GM18868 (cell line): ENCODE results near the gene PARP1.

Source experiments
- ATAC-seq: cut with Tn5 transposase; IDR thresholded peaks from one replicate; pipeline ENCODE4 v1.9.1; 2021; ENCODE audit warnings: mild to moderate bottlenecking, moderate library complexity; ENCODE audit not compliant: unreplicated experiment

PARP1 gene

GRCh38 chr1:226381226-226381998 lies 26.5 kb downstream of the PARP1 start:
- ATAC-seq: no peak

DNA sequence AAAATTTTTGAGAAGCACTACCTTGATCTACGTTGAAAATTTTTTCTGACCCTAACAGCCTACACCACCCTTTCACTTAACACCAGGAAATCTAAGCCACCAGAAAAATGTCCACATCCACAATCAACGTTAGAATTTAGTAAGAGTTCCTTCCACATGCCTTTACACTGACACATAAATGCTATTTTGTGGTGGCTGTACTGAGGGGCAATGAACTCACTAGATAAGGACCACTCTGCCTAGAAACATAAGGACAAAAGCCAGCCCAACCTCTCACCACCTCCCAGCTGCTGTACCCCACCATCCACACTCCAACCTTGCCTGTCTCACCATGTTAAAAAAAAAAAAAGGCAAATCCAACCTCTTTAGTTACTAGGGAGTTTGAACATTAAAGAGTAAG lies 29.8 kb downstream of the PARP1 start:
- no peak for ATAC-seq

GRCh38 chr1:226376300-226376699 lies 31.6 kb downstream of the PARP1 start:
- no peak for ATAC-seq

DNA sequence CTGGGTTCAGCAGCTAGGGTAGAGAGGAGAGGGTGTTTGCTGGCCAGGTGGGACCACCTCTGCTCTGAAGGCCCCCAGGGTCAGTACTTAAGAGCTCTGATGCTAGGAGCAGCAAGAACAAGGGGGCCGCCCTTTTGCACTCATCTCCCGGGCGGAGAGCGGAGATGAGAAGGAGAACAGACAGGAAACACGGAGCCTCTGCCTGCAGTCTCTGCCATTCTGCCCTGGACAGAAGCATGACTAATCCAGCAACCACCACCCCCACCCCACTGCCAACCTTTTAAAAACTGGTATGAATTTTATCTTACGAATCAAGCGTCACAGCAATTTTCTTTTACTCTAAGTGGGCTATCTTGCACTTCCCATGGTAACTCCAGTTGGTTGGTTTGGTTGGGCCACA lies 34.5 kb downstream of the PARP1 start:
- no peak for ATAC-seq

GRCh38 chr1:226372885-226373284 lies 35.0 kb downstream of the PARP1 start:
- ATAC-seq: no peak

DNA sequence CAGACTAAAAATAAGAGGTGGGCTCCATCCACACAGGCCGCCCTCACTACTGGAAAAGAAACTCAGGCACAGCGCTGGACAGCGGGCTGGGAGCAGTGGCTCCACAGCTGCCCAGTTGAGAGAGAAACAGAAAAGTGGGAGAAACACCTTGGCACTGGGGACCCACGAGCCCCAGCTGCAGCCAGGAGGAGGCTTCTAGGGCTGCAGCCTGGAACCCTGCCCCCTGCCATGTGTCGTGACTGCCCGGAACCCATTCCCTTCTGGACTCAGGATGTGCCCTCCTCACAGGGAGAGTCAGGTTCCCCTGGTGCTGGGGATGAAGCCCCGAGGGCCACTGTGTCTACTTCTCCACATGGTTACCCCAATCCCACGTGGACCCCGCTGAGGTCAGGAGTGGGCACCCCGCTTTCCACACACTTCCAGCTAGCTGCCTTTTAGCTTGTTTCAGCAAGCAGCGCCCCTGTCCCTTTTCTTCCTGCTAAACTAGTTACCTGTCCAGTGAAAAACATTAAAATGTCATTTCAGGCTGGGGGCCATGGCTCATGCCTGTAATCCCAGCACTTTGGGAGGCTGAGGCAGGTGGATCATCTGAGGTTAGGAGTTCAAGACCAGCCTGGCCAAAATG lies 35.9 kb downstream of the PARP1 start:
- no peak for ATAC-seq

- ATAC-seq: peak; percentile 19
These were observed 36.7 kb downstream of the PARP1 start for GRCh38 chr1:226371027-226371694.

- peak; percentile 74 for ATAC-seq
These were observed 37.6 kb downstream of the PARP1 start for GRCh38 chr1:226370144-226370923.

- no peak for ATAC-seq
These were observed 38.8 kb downstream of the PARP1 start for GRCh38 chr1:226369110-226369509.

- ATAC-seq: no peak
These were observed 41.6 kb downstream of the PARP1 start for GRCh38 chr1:226366290-226366689.

GRCh38 chr1:226365831-226366231 lies 42.1 kb downstream of the PARP1 start:
- no peak for ATAC-seq

DNA sequence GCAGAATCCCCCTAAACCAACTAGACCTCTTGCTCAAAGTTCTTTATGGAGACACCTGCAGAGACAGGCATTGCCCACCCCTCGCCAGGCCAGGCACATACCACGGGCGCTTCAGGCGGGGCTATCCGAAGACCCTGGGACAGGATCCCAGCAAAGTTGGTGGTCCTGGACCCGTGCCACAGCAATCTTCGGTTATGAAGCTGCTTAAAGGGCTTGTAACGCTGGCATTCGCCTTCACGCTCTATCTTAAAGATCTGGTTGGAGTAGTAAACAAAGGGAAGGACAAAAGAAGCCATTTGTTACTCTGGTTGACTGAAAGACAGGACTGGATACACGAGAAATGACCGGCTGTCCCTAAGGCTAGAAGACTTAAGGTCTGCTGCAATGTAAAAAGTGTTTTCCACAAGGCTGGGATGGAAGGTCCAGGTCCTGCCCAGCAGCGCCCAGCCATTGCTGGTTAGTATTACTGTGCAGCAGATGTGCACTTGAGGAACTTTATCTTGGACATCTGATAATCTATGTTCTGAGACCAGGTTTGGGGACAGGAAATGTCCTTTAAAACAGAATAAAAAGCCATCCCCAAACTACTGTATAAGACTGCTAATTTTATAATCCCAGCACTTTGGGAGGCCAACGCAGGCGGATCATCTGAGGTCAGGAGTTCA lies 42.9 kb downstream of the PARP1 start:
- ATAC-seq: no peak

DNA sequence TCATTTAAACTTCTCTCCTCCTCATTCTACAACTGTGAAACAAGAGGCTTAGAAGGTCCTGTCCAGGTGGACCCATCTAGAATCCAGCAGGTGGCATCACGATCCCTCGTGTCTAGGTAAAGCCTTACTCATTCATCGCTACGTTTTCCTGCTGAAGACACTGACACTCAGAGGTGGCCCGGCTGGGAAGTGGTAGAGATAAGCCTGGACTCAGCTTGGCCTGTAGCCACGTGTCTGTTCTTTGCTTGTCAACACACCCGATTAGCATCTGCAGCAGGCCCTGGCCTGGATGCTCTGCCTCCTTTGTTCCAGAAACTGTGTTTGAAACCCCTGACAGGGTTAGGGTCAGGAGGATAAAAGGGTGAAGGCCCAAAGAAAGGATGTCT lies 43.4 kb downstream of the PARP1 start:
- ATAC-seq: no peak

- no peak for ATAC-seq
These were observed 43.9 kb downstream of the PARP1 start for GRCh38 chr1:226363801-226364513.

GRCh38 chr1:226362891-226363447 lies 44.9 kb downstream of the PARP1 start:
- no peak for ATAC-seq

GRCh38 chr1:226362361-226362760 lies 45.5 kb downstream of the PARP1 start:
- ATAC-seq: no peak

GRCh38 chr1:226360106-226360746 lies 47.7 kb downstream of the PARP1 start:
- ATAC-seq: peak; percentile 84

DNA sequence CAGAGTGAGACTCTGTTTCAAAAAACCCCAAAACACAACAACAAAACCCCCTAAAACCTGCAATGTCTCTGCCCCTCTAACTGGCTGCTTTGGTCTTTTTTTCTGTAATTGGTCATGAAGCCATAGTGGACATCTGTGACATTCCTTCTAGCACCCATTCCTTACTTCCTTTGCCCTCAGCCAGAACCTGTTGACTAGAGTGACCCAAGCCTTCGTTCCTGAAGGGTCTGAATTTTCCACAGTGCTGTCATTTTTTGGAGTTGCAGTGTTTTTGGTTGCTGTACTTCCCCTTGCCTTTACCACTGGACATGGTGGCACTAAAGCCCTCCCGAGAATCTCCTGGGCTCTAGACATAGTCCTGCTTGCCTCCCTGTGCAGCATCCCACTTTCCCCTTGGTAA lies 50.5 kb downstream of the PARP1 start:
- no peak for ATAC-seq
